C4-2B (cell line): Measurements from ENCODE around the gene SHD.

Experiments used
- CTCF ChIP-seq: fragments of 450-650 bp; conservative IDR thresholded peaks from 2 replicates; pipeline ENCODE4 v1.5.1; 2017; ENCODE audit warnings: mild to moderate bottlenecking
- ZFX ChIP-seq: fragments of 450-650 bp; IDR thresholded peaks from 2 replicates; pipeline ENCODE4 v1.6.1; 2017

GRCh38 chr19:4258181-4258580, 20.9 kb upstream of the SHD start:
- TF ChIP-seq CTCF (no peak), ZFX (no peak)
